Measurements from ENCODE around the gene MAPK4.
"Not testable (repeated sequence)": the region's sequence is repeated elsewhere in the genome, so short reads cannot be mapped to it uniquely, and the experiment has no call there.

MAPK4 gene

GRCh38 chr18:50695431-50696176 lies 135.7 kb downstream of the MAPK4 start:
- no peak for DNase-seq

DNA sequence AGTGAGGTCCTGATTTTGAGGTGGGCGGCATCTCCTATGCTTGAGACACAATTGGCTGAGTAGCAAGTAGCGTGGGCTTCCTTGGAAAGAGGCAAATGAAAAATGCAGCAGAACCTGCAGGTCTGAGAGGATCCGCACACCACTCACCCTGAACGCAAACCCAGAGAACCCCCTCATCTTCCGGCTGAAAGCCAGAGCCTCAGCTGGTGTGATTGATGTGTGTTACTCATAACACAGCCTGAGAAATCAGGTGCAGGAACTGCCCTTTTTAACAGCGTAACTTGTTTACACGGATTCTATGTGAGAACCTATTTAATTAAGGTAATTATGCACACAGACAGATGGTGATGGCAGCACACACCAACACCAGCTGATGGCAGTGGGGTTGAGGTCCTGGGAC lies 136.5 kb downstream of the MAPK4 start:
- DNase-seq, result no peak

- DNase-seq, result no peak
These were observed 137.0 kb downstream of the MAPK4 start for GRCh38 chr18:50696929-50697328.

DNA sequence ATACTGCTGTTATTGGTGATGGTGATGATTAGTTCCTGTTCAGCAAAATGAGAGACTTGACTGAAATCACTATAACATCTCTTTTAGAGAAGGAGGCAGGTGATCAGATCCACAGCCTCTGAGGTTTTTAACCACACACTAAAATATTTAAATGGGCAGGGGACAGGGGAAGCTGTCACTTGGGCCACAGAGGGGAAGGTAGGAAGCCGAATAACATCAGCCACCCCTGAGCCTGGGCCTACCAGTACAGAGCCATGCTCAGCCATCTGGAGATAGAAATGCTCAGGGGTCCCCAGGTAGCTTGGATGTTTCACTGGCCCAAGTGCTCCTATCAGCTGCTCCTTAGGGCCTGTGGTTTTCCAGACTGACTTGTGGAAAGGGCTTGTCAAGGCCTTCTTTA lies 137.6 kb downstream of the MAPK4 start:
- DNase-seq, result no peak

- DNase-seq, result no peak
These were observed 140.6 kb downstream of the MAPK4 start for GRCh38 chr18:50700245-50701165.

DNA sequence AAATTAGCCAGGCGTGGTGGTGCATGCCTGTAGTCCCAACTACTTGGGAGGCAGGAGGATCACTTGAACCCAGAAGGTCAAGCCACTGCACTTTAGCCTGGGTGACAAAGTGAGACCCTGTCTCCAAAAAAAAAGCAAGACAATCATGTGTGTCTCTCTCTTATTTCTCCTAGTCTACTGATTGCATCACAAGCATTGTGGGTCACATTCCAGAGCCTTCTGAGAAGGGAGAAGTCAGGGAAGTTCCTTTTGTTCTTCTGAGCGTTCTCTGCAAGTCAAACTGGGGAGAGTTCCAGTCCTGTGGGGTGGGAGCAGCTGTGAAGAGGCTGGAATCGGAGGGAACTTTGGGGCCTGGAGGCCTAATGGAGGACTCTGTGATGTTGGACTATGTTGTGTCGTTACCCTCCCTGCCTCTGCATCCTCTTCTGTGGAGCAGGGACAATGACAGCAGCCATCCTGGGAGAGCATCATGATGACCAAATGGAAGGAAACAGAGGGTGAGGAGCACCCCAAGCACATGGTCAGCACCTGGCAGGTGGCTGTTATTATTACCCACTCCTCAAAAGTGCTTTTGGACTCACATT lies 144.6 kb downstream of the MAPK4 start:
- no peak for DNase-seq

- DNase-seq, result no peak
These were observed 146.3 kb downstream of the MAPK4 start for GRCh38 chr18:50706199-50706598.

DNA sequence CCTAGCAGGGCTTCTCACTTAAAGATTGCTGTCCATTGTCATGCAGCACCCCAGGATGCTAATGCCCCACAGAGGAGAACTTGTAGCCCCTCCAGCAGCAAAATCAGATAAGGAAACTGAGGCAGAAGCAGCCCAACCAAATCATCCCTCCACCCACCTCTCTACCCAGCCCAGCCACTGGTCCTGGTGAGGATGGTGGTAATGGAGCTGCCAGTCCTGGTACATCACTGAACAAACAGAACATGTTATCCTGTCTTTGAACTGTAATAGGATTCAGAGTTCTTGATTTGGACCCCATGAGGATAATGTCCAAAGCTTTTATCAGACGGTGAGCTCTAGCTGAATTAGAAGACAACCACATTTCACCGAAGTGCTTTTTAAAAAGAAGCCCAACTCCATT lies 146.8 kb downstream of the MAPK4 start:
- no peak for DNase-seq

DNA sequence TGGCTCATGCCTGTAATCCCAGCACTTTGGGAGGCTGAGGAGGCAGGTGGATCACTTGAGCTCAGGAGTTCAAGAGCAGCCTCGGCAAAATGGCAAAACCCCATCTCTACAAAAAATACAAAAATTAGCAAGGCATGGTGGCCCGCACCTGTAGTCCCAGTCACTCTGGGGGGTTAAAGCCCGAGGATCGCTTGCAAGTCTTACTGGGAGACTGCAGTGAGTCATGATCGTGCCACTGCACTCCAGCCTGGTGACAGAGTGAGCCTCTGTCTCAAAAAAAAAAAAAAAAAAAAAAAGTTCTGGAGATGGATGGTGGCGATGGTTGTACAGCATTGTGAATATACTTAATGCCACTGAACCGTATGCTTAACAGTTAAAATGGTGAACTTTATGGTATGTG lies 147.4 kb downstream of the MAPK4 start:
- DNase-seq, result not testable (repeated sequence)

- no peak for DNase-seq
These were observed 148.1 kb downstream of the MAPK4 start for GRCh38 chr18:50707855-50708469.

DNA sequence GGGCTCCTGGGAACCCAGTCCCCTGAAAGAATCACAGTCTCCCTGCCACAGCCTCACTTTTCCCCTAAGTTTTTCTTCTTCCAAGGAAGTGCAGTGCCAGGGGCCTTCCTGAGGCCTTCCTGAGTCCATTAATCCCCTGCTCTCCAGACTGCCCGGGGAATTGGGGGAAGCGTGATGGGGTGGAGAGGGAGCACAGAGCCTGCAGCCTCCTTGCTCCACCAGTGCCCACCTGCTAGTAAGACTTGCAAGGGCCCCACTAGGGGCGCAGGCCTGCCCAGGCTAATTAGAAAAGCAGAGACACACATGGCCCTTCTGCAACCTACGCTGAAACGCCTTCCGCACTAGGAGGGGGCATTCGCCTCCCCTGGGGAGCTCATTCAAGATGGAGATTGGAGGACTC lies 149.3 kb downstream of the MAPK4 start:
- no peak for DNase-seq

- DNase-seq, result no peak
These were observed 151.5 kb downstream of the MAPK4 start for GRCh38 chr18:50711386-50711785.

- no peak for DNase-seq
These were observed 156.0 kb downstream of the MAPK4 start for GRCh38 chr18:50715919-50716318.

DNA sequence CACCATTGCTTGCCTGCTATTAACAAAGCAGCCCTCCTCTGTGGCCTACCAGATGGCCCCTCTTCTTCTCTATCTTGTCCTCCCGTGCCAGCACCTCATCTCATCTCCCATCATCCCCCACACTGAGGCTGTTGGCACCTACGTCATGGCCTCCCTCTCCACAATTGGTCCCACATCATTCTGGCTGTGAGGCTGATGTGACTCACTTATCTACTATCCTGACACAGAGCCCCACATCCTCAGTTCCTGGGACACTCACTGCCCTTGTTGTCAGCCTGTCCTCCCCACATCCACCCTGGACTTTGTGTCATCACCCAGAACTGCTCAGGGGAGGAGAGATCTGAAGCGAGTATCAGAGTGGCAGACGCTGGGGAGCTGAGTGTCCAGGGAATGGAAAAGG lies 157.0 kb downstream of the MAPK4 start:
- DNase-seq, result no peak

DNA sequence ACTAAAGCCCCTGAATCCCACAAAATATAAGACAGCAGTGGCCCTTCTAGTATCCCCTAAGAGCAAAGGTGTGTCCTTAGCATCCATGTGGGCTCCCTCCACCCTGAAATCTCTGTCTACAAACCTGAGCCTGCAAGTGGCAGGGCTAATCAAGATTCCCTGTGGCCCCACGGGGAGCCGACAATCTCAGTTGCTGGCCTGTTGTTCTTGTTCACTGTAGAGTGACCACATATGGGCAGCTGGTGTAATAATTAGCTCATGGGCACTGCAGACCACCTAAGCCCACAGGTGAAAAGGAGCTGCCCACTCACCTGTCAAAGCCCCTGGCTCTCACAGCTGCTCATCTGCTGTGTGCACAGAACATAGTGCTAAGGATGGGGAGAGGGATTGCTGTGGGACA lies 157.7 kb downstream of the MAPK4 start:
- no peak for DNase-seq

- no peak for DNase-seq
These were observed 159.8 kb downstream of the MAPK4 start for GRCh38 chr18:50719471-50720324.

GRCh38 chr18:50720325-50720674 lies 160.4 kb downstream of the MAPK4 start:
- no peak for DNase-seq

GRCh38 chr18:50721006-50721405 lies 161.1 kb downstream of the MAPK4 start:
- DNase-seq, result no peak

GRCh38 chr18:50721451-50722120 lies 161.7 kb downstream of the MAPK4 start:
- no peak for DNase-seq

- no peak for DNase-seq
These were observed 162.4 kb downstream of the MAPK4 start for GRCh38 chr18:50722311-50722710.

DNA sequence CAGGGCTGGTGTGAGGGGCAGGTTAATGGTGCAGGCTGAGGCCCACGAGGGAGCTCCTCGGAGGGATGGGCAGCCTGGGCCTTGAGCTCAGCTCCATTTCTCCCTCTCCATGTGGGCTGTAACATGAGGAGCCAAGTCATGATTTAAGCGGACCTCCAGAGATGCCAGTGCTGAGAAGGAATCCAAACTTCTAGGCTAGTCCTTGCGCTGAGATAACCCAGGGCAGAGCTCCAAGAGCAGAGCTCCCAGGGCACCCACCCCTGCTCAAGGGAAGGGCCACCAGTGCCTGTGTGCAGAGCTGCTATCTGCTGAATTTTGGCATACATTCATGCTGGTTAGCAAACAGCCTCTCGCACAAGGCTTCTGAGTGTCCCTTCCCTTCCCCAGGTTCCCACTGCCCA lies 164.9 kb downstream of the MAPK4 start:
- DNase-seq, result no peak

Data from activated effector memory CD4-positive, alpha-beta T cell treated with anti-CD3 and anti-CD28 coated beads, Interleukin-2, amount 50 U/mL, for 16 hours (primary cell).